GM19324 (cell line): Measurements from ENCODE around the gene PRKAB1.
"Not testable (repeated sequence)": the region's sequence is repeated elsewhere in the genome, so short reads cannot be mapped to it uniquely, and the experiment has no call there.

Experiments
- ATAC-seq: cut with Tn5 transposase; IDR thresholded peaks from one replicate; pipeline ENCODE4 v1.9.1; 2021; ENCODE audit warnings: mild to moderate bottlenecking, moderate library complexity; ENCODE audit not compliant: unreplicated experiment, low FRiP score

The PRKAB1 gene, protein sequence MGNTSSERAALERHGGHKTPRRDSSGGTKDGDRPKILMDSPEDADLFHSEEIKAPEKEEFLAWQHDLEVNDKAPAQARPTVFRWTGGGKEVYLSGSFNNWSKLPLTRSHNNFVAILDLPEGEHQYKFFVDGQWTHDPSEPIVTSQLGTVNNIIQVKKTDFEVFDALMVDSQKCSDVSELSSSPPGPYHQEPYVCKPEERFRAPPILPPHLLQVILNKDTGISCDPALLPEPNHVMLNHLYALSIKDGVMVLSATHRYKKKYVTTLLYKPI

DNA sequence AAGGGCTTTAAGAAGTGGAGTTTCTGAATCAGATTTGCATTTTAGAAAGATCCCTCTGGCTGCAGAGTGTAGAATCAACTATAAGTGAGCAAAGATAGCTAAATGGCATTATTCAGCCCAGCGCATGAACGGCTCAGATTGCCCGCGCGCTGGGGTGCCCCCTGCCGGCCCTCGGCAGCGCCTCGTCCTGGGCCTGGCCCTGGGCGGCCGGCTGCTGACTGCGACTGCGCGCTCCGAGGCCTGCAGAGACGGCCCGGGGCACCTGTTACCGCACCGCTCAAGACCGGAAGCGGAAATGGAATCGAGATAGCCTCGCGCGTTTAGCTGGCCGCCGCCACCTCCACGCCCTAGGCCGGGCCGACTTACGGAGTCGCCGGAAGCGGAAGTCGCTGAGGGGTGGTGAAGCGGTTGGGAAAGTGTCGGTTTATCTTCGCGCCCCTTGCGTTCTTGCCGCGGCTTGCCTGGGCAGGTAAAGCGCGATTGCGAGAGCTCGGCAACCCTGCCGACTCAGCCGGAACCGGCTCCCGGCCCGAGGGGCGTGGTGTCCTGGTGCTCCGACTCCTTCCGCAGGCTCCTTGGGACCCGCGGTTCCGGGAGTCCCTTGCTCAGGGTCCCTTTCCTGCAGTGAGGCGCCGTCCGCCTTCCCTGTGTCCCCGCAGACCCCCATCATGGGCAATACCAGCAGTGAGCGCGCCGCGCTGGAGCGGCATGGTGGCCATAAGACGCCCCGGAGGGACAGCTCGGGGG is at the start of gene PRKAB1:
TSS of gene PRKAB1 (plus strand) at position 557 of the 747 bp plus-strand sequence. CDS start at position 669, 112 bp downstream.
- peak; percentile 97 for ATAC-seq

DNA sequence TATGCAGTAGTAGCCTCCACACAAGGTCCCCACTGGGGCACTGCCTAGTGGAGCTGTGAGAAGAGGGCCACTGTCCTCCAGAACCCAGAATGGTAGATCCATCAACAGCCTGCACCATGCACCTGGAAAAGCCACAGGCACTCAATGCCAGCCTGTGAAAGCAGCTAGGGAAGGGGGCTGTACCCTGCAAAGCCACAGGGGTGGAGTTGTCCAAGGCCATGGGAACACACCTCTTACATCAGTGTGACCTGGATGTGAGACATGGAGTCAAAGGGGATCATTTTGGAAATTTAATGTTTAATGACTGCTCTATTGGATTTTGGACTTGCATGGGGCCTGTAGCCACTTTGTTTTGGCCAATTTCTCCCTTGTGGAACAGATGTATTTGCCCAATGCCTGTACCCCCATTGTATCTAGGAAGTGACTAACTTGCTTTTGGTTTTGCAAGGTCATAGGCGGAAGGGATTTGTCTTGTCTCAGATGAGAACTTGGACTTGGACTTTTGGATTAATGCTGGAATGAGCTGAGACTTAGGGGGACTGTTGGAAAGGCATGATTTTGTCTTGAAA is 49.5 kb upstream of the PRKAB1 start:
- not testable (repeated sequence) for ATAC-seq

DNA sequence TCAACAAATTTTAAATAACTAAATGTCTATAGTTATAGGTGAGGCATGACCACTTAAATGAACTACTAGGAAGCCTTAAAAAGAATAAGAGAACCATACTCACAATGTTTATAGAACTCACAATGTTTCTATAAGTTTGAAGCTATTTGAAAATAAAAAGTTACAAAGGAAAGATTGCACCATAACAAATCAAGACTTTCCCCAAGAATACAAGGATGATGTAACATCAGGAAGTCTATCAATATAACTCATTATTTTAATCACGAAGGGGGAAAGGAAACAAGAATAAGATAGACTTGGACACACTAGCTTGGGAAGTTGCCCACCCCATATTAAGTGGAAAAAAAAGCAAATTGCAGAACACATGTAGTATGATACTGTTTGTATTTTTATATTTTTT is 47.4 kb upstream of the PRKAB1 start:
- ATAC-seq: no peak

DNA sequence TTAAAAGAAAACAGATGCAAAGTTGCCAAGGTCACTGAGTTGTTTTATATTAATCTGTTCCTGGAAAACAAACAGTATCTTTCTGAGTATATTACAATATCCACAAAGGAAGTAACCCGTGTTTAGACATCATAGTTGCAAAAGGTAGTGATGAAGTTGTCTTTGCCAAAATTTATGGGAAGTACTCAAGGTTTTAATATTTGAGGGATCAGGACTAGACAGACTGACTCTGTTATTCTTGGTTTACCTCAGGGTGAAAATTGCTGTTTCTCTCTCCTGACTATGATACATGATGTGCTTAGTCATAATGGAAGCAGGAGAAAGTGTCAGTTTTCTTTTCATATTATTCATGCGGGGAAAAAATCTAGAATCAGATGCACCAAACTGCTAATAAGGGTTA is 46.1 kb upstream of the PRKAB1 start:
- ATAC-seq: no peak

DNA sequence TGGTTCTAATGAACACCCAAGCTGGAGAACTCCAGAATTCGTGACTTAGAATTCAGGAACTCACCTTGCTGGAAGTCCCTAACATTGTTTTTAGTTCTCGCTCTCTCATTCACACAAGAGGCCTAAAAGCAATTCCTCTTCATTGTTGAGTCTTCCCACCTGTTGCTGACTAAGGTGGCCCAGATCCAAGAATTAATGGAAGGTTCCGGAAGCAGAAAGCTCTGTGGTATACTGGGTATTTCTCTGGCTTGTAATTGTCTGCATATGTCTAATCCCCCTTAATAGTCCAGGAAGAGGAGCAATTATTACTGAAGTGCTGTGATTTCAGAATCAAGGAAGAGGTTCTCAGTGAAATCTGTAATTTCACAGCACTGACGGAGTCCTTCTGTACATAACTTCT is 43.0 kb upstream of the PRKAB1 start:
- no peak for ATAC-seq

DNA sequence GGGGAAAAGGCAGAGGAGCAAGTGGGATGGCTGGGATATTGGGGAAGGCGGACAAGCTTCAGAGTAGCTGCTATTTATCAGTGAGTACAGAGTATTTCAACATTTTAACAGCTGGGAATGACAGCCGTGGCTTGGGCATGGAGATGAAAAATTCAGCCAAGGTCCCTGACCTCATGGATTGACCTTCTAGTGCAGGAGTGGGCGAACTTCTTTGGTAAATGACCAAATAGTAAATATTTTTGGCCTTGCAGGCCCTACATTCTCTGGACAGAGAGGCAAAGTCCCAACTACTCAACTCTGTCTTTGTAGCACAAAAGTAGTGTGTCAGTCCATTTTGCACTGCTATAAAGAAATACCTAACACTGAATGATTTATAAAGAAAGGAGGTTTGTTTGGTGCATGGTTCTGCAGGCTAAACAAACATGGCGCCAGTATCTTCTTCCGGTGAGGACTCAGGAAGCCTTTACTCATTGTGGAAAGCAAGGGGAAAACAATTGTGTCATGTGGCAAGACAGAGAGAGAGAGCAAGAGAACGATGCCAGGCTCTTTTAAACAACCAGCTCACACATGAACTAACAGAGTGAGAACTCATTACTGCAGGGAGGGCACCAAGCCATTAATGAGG is 40.8 kb upstream of the PRKAB1 start:
- no peak for ATAC-seq

DNA sequence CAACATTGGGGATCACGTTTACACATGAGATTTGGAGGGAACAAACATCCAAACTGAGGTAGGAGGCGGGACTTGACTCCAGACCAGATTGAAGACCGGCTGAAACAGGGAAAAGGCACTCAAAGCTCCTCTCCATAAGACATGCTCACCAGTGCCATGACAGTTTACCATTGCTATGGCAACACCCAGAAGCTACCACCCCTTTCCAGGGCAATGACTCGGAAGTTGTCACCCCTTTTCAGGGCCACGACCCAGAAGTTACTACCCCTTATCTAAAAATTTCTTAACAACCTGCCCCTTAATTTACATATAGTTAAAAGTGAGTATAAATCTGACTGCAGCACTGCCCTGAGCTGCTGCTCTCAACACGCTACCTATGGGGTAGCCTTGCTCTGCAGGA is 40.2 kb upstream of the PRKAB1 start:
- ATAC-seq: no peak

DNA sequence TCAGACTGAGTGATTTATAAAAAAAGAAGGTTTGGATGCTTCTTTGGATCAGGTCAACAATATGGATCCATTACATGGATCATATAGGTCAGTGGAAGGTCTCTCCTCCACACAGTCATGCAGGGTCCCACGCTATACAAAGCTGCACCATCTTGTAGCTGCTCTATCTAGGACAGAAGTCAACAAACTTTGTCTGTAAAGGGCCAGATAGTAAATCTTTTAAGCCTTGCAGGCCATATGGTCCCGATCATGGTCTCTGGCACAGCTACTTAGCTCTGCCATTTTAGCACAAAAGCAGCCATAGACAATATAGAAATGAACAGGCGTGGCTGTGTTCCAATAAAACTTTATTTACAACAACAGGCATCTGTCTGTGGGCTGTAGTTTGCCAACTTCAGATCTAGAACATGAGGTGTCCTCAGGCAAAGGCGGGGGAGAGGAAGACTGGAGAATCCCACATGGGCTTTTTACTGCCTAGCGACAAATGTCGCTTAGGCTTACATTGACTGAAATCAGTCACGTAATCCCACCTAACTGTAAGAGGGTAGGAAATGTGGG is 37.6 kb upstream of the PRKAB1 start:
- ATAC-seq: no peak

DNA sequence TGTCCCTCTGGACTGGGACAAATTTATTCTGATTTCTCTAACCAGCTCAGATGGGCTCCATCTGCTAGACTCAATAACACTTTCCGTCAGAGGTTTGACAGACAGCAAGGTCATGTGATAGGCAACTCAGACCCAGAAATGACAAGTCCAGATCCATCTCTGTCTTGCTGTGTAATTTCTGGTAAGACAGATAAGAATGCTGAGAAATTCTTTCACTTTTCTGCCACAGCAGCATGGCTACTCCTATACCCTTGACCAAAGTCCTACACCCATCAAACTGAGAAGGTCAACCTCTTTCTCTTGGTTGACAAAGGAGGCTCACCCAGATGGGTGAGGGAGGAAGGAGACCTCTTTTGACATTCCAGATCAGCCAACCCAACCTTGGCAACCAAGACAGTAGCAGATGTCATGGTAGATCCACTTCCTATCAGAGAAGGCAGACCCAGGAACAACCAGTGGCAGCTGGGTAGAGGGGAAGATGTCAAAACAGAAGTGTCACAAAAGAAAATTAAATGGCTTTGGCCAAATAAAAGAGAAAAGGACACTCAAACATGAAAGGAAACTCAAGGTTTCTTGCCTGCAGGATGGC is 36.9 kb upstream of the PRKAB1 start:
- ATAC-seq: no peak

DNA sequence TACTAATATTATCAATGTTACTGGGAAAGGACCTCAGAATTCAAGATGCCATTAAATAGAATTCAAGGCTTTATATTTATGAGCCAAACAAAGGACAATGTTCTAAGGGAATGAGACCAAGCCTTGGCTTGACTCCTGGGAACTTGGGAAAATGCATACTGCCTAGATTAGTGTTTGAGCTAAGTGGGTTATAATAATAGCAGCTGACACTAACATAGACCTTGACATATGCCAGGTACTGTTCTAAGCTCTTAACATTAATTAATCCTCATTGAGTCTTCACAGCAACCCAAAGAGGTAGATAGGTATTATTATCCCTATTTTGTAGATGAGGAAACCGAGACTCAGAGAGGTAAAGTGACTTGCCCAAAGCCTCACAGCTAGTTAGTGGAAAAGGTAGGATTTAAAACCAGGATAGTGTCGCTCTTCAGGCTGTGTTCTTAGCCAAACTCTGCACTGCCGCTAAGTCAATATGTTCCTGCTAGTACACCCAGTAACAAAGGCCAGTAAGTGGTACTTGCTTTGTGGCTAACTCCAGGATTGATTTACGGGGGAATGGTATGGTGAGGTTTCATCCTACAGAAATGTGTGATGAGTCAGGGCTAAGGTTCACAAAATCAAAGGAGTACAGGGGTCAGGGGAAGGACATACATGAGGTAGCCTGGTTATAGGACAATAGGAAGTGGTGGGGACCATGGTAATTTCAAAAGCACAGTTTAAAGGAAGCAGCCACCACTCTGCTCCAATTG is 35.8 kb upstream of the PRKAB1 start:
- ATAC-seq: no peak

DNA sequence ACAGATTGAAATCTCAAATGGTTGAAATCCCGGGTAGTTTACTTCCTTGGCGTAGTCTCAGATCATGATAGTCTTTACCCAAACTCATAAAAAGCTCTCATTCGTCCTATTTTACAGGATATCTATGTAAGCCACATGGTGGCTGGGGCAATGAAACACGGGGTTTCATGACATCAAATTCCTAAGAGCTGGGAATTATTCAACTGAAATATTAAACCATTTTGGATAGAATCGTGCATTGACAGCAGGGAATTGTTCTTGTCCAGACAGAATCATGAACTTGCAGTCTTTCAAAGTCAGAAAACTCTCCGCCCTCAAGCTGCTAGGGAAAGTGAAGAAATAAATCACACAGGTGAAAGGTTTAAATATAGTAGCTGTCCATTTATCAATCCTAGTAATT is 33.2 kb upstream of the PRKAB1 start:
- ATAC-seq: no peak

DNA sequence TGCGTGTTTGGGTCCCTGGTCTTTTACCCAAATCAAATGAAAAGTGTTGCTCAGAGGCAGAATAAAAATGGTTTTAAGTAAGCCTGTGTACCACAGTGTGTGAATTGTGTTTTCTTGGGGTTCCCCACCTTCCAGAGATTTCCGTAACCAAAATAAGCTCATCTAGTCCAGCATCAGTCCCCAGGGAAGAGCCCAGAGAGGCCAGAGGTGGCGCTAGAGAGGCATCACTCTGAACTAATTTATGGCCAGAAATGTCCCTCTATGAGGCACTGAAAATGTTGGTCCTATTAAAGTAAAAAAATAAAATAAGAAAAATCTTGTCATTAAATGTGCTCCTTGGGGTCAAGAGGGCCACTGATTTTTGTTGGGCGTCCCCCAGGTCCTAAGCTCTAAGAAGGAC is 24.9 kb upstream of the PRKAB1 start:
- no peak for ATAC-seq

DNA sequence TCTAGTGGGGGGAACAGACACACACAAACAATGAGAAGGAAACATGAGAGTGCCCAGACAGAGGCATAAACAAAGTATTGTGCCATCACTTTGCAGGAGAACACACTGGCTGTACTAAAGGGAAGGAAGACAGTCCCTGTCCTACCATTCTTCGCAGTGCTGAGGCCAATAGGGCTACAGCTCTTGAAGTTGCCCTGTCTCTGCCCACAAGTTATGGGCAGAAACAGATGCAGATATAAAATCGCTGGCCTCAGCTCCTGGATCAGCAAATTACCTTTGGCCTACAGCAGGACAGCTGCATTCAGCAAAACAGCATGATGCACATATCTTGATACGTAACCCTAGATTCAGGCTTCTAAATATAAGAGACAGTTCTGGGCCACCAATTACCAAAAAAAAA is 23.0 kb upstream of the PRKAB1 start:
- no peak for ATAC-seq

DNA sequence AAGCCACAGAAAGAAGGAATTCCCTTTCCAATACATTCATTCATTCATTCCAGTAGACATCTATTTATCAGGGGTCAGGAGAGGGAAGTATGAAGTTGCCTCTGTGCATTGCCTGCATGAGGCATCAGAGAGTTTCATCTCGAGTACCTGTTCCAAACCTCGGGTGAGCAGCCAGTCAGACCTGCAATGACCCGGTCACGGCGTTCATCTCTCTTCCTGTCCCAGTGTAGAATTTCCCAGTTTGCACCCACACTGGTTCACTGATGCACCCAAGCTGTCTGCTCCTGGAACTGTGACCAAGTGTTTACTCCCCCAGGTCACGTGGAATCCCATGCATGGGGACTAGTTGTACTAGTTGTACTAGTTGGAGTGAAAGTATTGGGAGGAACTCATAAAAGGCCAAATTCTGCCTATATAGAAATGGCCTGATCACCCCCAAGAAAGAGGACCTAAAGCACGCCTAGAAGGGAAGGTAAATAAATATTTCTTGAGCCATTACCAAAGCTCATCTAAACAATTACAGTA is 22.3 kb upstream of the PRKAB1 start:
- no peak for ATAC-seq

DNA sequence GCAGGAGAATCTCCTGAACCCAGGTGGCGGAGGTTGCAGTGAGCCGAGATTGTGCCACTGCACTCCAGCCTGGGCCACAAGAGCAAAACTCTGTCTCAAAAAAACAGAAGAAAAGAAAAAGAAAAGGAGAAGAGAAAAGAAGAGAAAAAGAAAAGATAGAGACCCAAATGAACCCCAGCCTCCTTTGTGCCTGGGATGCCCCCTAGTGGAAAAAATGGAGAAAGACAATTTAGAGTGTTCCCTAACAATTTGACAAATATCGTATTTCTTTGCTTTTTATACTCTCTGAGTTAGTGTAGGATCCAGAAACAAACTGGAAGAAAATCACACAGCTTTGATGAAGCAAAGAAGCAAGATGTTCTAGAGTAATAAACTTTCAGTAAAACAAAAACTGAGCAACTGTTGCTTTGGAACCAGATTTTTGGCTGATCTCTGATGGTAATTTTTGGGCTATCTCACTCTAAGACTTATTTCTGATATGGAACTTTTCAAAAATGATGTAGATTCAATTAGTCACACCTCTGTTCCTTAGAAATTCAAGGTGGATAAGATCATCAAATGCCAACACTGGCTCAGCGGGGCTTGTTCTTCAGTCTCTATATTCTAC is 18.6 kb upstream of the PRKAB1 start:
- no peak for ATAC-seq

DNA sequence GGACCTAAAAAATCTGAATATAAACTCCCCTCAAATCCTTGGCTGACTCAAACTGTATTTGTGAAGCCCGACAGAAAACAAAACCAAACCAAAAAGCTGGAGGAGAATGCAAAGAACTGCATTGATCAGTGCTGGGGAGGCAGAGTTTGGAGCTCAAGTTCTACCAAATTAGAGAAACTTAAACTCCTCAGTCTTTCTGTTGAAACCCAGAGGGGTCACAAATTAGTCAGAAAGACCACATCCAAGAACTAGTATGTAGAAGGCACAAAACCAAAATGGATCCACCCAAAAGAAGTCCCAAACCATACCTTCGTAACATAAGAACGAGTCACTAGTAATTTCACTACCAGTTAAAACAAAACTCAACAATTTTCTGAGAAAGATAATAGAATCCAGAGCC is 15.3 kb upstream of the PRKAB1 start:
- no peak for ATAC-seq

DNA sequence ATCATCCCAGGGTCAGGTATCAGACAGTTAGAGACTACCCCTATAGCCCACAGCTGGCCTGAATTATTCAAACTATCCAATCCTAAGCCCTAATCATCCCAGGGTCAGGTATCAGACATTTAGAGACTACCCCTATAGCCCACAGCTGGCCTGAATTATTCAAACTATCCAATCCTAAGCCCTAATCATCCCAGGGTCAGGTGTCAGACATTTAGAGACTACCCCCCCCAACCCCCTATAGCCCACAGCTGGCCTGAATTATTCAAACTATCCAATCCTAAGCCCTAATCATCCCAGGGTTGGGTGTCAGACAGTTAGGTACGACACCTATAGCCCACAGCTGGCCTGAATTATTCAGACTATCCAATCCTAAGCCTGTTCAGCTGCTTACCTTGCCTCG is 10.9 kb upstream of the PRKAB1 start:
- not testable (repeated sequence) for ATAC-seq

DNA sequence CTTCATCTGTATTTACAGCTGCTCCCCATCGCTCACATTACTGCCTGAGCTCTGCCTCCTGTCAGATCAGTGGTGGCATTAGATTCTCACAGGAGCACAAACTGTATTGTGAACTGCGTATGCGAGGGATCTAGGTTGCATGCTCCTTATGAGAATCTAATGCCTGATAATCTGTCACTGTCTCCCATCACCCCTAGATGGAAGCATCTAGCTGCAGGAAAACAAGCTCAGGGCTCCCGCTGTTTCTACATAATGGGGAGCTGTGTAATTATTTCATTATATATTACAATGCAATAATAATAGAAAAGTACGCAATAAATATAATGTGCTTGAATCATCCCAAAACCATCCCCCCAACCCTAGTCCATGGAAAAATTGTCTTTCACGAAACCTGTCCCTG is 9.8 kb upstream of the PRKAB1 start:
- ATAC-seq: not testable (repeated sequence)

DNA sequence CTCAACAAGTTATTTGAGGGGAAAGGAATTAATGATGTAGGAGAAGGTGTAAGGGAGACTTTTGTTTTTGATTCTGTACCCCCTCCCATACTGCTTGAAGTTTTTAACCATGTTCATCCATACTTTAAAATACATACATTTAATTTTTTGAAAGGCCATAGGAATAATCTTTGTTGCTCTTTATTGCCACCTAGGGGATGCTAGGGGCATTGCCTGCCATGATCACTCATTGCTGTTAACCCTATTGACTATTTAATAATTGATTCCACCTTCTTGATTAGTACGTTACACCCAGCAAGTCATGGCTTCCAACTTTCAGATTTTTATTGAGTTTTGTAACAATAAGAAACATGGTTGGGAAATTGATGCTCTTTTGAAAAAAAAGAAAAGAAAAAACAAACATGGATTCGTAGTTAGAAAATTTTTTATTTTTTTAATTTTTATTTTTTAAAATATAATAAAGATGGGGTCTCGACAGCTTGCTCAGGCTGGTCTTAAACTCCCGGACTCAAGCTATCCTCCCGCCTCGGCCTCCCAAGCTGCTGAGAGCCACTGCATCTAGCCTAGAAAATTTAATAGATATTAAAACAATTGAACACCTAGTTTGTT is 8.5 kb upstream of the PRKAB1 start:
- ATAC-seq: no peak
